Measurements from ENCODE around the gene KBTBD6.

DNA sequence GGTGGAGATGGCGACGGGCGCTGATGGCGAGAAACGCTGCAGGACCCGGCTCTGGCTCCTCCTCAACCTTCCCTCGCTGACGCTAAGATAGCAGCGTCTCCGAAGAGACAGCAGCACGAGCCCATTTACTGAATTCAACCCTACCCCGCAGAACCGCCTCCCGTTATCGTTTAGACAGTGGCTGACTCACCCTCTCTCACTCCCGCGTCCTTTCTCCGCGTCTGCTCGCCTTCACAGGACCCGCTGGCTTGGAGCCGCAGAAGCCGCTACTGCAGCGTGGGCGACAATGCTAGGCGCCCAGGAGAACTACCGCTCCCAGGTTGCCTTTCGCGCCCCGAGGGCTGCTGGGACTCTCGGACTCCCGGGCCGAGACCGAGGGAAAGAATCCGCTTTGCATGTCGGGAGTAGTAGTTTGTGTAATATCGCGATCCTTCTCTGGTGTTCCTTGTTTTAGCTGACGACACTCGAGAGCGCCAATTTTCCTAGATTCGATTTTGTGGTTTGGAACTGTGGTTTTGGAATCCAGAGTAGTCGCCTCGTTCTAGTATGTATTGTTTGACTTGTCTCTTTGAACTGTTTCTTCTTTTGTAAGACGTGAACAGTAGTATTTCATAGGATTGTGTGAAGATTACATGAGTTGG is at the start of gene KBTBD6:
- TF ChIP-seq POLR2A (IDR thresholded peaks at IDR 0.05; ENCODE audit: low read length) (peak; percentile 89), GATA1 (IDR thresholded peaks at IDR 0.05; ENCODE audit: low read depth, low read length) (no peak)
